ENCODE data around the gene IGLON5. TPM values are rescaled to one million over a fixed set of nuclear protein-coding genes. Genes with fewer than 3 reads are reported as not detected.

IGLON5 gene
- total RNA-seq, 4 donors from 2014 or later = not detected

DNA sequence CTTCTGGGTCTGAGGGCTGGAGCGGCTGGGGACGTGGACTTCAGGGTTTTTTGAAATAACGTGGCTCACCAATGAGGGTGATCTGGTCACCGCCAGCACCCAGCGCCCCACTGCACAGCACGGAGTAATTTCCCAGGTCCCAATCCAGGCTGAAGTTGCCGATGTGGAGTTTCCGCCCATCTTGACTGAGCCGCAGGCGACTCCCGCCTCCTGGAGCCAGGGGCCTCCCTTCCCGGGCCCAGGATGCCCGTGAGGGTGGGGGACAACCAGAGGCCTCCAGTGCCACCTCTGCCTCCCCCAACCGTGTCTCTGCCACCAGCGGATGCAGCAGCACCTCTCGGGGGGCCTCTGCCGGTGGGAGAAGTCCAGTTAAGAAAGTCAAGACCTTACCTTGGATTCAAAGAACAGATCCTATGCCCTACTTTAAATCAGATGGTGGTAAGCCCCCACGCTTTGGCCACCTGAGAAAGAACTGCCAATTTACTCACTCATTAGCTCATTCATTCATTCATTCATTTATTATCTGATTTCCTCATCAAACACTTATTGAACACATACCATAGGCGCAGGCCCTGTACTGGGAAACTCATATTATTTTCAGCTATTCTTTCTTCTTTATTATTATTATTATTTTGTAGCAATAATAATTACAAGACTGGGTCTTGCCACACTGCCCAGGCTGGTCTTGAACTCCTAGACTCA, 26.6 kb downstream of the IGLON5 start:
- 64 to 85% methylated on average over 5 to 6 of the region's 19 CpGs for whole genome bisulfite sequencing, 2 donors
- intact Hi-C loops (cut with DNase I) = loop anchor here (10.0 kb wide), 2 partner anchors 67 to 97 kb away; no protein-coding TSS in a partner anchor
- no peak for TF ChIP-seq CTCF (IDR thresholded peaks at IDR 0.05)
- no peak for TF ChIP-seq POLR2A (IDR thresholded peaks at IDR 0.05)
- no peak for DNase-seq
- no peak overlapping the region for H3K27ac ChIP-seq
- no peaks in the 10 kb centered on the region for H3K27me3 ChIP-seq
- peaks cover 0 to 51% (median 0%) of the 10 kb centered on the region in 3 donors for H3K36me3 ChIP-seq
- no peaks in the 10 kb centered on the region for H3K9me3 ChIP-seq
- H3K4me3 ChIP-seq = peak overlapping the region in 3 of 4 donors; percentile 62 to 85 (median 64)
- peaks cover 11 to 51% (median 12%) of the 10 kb centered on the region in 3 donors for H3K4me1 ChIP-seq

DNA sequence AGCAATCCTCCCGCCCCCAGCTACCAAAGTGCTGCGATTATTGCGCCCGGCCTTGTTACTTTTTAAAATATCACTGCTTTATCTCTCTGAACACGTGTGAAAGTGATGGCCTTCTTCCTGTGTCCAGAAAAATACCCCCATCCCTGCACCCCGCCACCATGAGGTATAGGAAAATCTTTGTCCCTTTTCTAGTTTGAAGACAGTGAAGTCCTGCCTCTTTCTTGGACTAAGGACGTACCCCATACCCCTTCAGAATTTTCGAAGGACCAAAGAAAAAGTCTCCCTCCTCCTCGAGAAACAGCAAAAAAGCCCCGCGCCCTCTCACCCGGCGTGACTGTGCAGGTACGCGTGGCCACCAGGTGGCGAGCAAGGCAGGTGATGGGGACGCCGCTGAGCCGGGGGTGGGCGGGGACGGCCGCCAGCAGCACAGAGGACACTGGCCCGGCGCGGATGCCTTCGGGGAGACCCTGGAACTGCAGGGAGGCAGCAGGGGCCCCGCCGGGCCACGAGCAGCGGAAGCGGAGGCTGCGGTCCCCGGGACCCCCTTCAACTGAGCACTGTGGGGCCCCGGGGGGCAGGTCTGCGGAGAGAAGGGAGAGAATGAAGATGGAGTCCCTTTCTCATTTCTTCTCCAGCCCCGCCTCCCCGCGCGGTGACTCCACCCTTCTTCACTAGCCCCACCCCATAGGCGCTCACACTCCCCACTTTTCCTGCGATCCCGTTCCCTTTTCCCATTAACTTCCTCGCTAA, 27.3 kb downstream of the IGLON5 start:
- intact Hi-C loops (cut with DNase I) = loop anchor here (10.0 kb wide), 2 partner anchors 66 to 96 kb away; no protein-coding TSS in a partner anchor
- peak overlapping the region; percentile 49 to 85 (median 63) for H3K4me3 ChIP-seq
- TF ChIP-seq POLR2A (IDR thresholded peaks at IDR 0.05) (no peak), CTCF (IDR thresholded peaks at IDR 0.05) (peak; percentile 88 to 94 (median 90))
- peaks cover 11 to 58% (median 12%) of the 10 kb centered on the region in 3 donors for H3K4me1 ChIP-seq
- peak overlapping the region; percentile 40 to 93 (median 90) for H3K27ac ChIP-seq
- DNase-seq = peak; percentile 49
- peaks cover 0 to 43% (median 0%) of the 10 kb centered on the region in 3 donors for H3K36me3 ChIP-seq
- H3K27me3 ChIP-seq = no peaks in the 10 kb centered on the region
- 6 to 7% methylated on average over 22 to 25 of the region's 43 CpGs for WGBS, 2 donors
- H3K9me3 ChIP-seq = no peaks in the 10 kb centered on the region

- Histone ChIP-seq H3K27ac (peak overlapping the region; percentile 40 to 93 (median 90)), H3K9me3 (no peaks in the 10 kb centered on the region), H3K27me3 (no peaks in the 10 kb centered on the region), H3K4me3 (peak overlapping the region; percentile 49 to 85 (median 63)), H3K4me1 (peaks cover 11 to 64% (median 12%) of the 10 kb centered on the region in 3 donors), H3K36me3 (peaks cover 0 to 42% (median 0%) of the 10 kb centered on the region in 3 donors)
- intact Hi-C loops (cut with DNase I) = loop anchor here (10.0 kb wide), 2 partner anchors 66 to 96 kb away; no protein-coding TSS in a partner anchor
- WGBS, 2 donors = 1% methylated on average over 10 of the region's 10 CpGs
- TF ChIP-seq CTCF (IDR thresholded peaks at IDR 0.05) (no peak), POLR2A (IDR thresholded peaks at IDR 0.05) (no peak)
- no peak for DNase-seq
These were observed 27.9 kb downstream of the IGLON5 start for GRCh38 chr19:51339313-51339686.

- no peaks in the 10 kb centered on the region for H3K9me3 ChIP-seq
- peak overlapping the region; percentile 83 to 93 (median 90) for H3K27ac ChIP-seq
- peaks cover 11 to 69% (median 12%) of the 10 kb centered on the region in 3 donors for H3K4me1 ChIP-seq
- H3K4me3 ChIP-seq = peak overlapping the region; percentile 49 to 85 (median 63)
- WGBS, 2 donors = 0 to 5% methylated on average over 11 to 36 of the region's 107 CpGs
- intact Hi-C loops (cut with DNase I) = loop anchor here (10.0 kb wide), 2 partner anchors 65 to 95 kb away; no protein-coding TSS in a partner anchor
- DNase-seq = peak; percentile 91
- no peaks in the 10 kb centered on the region for H3K27me3 ChIP-seq
- H3K36me3 ChIP-seq = peaks cover 0 to 42% (median 0%) of the 10 kb centered on the region in 3 donors
- TF ChIP-seq CTCF (IDR thresholded peaks at IDR 0.05) (peak in 4 of 6 experiments; percentile 52 to 65 (median 60)), POLR2A (IDR thresholded peaks at IDR 0.05) (peak in 2 of 4 donors; percentile 45 to 64)
These were observed 28.5 kb downstream of the IGLON5 start for GRCh38 chr19:51339687-51340656.
